Astrocyte (in vitro differentiated cells and primary cell): ENCODE measurements around the gene F8A2. TPM values are rescaled to one million over a fixed set of nuclear protein-coding genes. Genes with fewer than 3 reads are reported as not detected.
"Not testable (repeated sequence)": the region's sequence is repeated elsewhere in the genome, so short reads cannot be mapped to it uniquely, and the experiment has no call there.

Experiments
- DNase-seq: peaks from one replicate; pipeline ENCODE4 v3.0.0-alpha.2; 2010; ENCODE audit warnings: low read depth
- FAIRE-seq: peaks from 2 replicates; lab custom pipeline; 2011; peaks lifted over from hg19 to GRCh38; lab: Jason Lieb, UNC
- H2AFZ ChIP-seq: 2 replicates; pipeline ENCODE4 v1.6.0; 2012; ENCODE audit warnings: low read depth, low read length, inconsistent platforms
- H3K27ac ChIP-seq: 2 replicates; pipeline ENCODE4 v1.5.1; 2011; ENCODE audit warnings: low read depth, low read length, inconsistent platforms
- H3K27me3 ChIP-seq: 2 replicates; pipeline ENCODE4 v1.6.0; 2011; ENCODE audit warnings: low read length, inconsistent platforms; ENCODE audit not compliant: insufficient read depth
- H3K36me3 ChIP-seq: 2 replicates; pipeline ENCODE4 v1.5.1; 2011; ENCODE audit warnings: low read length, inconsistent platforms; ENCODE audit not compliant: insufficient read depth
- H3K4me1 ChIP-seq: 2 replicates; pipeline ENCODE4 v1.5.1; 2011; ENCODE audit warnings: low read length, inconsistent platforms; ENCODE audit not compliant: insufficient read depth
- H3K4me2 ChIP-seq: 2 replicates; pipeline ENCODE4 v1.6.0; 2012; ENCODE audit warnings: low read length, inconsistent platforms
- H3K4me3 ChIP-seq: 2 replicates; pipeline ENCODE4 v1.5.1; 2011; ENCODE audit warnings: low read depth, mild to moderate bottlenecking, low read length, inconsistent platforms; ENCODE audit not compliant: insufficient read depth
- H3K79me2 ChIP-seq: 2 replicates; pipeline ENCODE4 v1.6.0; 2012; ENCODE audit warnings: mild to moderate bottlenecking, low read length, inconsistent platforms; ENCODE audit not compliant: insufficient read depth
- H3K9ac ChIP-seq: 2 replicates; pipeline ENCODE4 v1.6.0; 2012; ENCODE audit warnings: mild to moderate bottlenecking, low read length, inconsistent platforms
- H3K9me3 ChIP-seq: 2 replicates; pipeline ENCODE4 v1.5.1; 2012; ENCODE audit warnings: low read depth, mild to moderate bottlenecking, low read length, inconsistent platforms; ENCODE audit not compliant: insufficient read depth
- H4K20me1 ChIP-seq: 2 replicates; pipeline ENCODE4 v1.6.0; 2012; ENCODE audit warnings: low read length, inconsistent platforms; ENCODE audit not compliant: insufficient read depth
- H3K27ac Mint-ChIP-seq: one replicate; pipeline ENCODE4 v1.8.0; 2021; ENCODE audit warnings: mild to moderate bottlenecking, mixed read lengths; ENCODE audit not compliant: unreplicated experiment
- H3K27me3 Mint-ChIP-seq: one replicate; pipeline ENCODE4 v1.8.0; 2021; ENCODE audit warnings: low read depth, mixed read lengths; ENCODE audit not compliant: unreplicated experiment
- H3K36me3 Mint-ChIP-seq: one replicate; pipeline ENCODE4 v1.8.0; 2021; ENCODE audit warnings: low read depth, mixed read lengths; ENCODE audit not compliant: unreplicated experiment
- H3K4me1 Mint-ChIP-seq: one replicate; pipeline ENCODE4 v1.8.0; 2021; ENCODE audit warnings: low read depth, mixed read lengths; ENCODE audit not compliant: unreplicated experiment
- H3K4me3 Mint-ChIP-seq: one replicate; pipeline ENCODE4 v1.8.0; 2021; ENCODE audit warnings: mild to moderate bottlenecking, moderate library complexity, mixed read lengths; ENCODE audit not compliant: unreplicated experiment
- H3K9me3 Mint-ChIP-seq: one replicate; pipeline ENCODE4 v1.8.0; 2021; ENCODE audit warnings: mild to moderate bottlenecking, mixed read lengths; ENCODE audit not compliant: unreplicated experiment
- EZH2 ChIP-seq: IDR thresholded peaks from 2 replicates; pipeline ENCODE4 v1.6.1; 2012; ENCODE audit warnings: mild to moderate bottlenecking, low read length, inconsistent platforms; ENCODE audit not compliant: insufficient read depth
- total RNA-seq: library from RNA; stranded (reverse); gene quantifications from 2 replicates; pipeline ENCODE4 v1.2.1, GENCODE V29; 2021
- TF ChIP-seq, protein P1 (sequence below): IDR thresholded peaks from 2 replicates; pipeline ENCODE4 v1.5.1; 2011; ENCODE audit warnings: low read depth, mild to moderate bottlenecking, inconsistent platforms, low read length, moderate library complexity; ENCODE audit not compliant: insufficient read depth

The F8A2 gene
- total RNA-seq, 1 donor from 2014 or later = not detected

DNA sequence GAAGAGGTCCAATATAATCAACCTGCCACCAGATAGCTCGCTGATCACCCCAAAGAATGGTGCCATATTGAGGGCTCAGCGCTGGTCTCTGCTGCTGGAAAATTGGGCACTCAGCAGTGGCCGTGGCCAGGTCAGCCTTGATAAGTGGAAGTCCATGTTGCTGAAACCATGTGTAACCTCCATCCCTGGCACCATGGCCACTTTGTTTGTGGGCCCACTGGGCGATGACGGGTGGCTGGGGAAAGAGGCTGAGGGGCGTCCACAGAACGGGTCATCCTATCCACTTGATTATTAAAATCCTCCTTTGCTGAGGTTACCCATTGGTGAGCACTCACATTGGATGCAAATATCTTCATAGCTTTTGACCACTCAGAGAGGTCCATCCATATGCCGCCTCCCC is 7.7 kb downstream of the F8A2 start:
- TF ChIP-seq, protein P1, sequence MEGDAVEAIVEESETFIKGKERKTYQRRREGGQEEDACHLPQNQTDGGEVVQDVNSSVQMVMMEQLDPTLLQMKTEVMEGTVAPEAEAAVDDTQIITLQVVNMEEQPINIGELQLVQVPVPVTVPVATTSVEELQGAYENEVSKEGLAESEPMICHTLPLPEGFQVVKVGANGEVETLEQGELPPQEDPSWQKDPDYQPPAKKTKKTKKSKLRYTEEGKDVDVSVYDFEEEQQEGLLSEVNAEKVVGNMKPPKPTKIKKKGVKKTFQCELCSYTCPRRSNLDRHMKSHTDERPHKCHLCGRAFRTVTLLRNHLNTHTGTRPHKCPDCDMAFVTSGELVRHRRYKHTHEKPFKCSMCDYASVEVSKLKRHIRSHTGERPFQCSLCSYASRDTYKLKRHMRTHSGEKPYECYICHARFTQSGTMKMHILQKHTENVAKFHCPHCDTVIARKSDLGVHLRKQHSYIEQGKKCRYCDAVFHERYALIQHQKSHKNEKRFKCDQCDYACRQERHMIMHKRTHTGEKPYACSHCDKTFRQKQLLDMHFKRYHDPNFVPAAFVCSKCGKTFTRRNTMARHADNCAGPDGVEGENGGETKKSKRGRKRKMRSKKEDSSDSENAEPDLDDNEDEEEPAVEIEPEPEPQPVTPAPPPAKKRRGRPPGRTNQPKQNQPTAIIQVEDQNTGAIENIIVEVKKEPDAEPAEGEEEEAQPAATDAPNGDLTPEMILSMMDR = no peak
- no peak for TF ChIP-seq EZH2
- Histone ChIP-seq H3K27me3 (no peaks in the 10 kb centered on the region), H3K4me3 (no peak overlapping the region), H4K20me1 (no peaks in the 10 kb centered on the region), H3K4me1 (no peaks in the 10 kb centered on the region), H3K27ac (no peak overlapping the region), H3K36me3 (no peaks in the 10 kb centered on the region), H3K4me2 (no peak overlapping the region), H2AFZ (no peak overlapping the region), H3K9me3 (no peaks in the 10 kb centered on the region), H3K79me2 (no peaks in the 10 kb centered on the region), H3K9ac (no peak overlapping the region)
- FAIRE-seq (no peak), DNase-seq (no peak)
- Mint-ChIP-seq H3K4me1 (no peaks in the 10 kb centered on the region), H3K27me3 (no peaks in the 10 kb centered on the region), H3K36me3 (peaks cover 3% of the 10 kb centered on the region), H3K4me3 (no peak overlapping the region), H3K27ac (no peak overlapping the region), H3K9me3 (no peaks in the 10 kb centered on the region)

DNA sequence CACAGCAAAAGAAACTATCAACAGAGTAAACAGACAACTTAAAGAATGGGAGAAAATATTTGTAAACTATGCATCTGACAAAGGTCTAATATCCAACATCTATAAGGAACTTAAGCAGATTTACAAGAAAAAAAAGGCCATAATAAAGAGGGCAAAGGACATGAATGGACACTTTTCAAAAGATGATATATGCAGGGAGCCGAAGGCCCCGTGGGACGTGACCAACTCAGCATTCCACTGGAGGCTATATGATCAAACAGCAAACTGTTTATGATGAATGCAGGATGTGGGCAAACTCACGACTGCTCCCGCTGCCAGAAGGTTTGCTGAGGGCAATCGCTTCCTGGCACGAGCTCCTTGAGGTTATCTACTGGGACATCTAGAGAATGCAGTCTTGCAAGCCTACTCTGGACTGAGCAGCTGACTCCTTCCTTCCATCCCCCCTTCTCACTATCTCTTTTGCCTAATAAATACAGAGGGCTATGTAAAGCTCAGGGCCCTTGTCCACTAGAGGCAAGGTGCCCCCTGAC is 12.9 kb downstream of the F8A2 start:
- not testable (repeated sequence) for H3K27me3 ChIP-seq, H3K4me1 Mint-ChIP-seq, H3K27ac ChIP-seq, H3K9me3 ChIP-seq, H3K4me1 ChIP-seq, H3K9me3 Mint-ChIP-seq, H4K20me1 ChIP-seq, H3K4me2 ChIP-seq, FAIRE-seq, H2AFZ ChIP-seq, DNase-seq, H3K9ac ChIP-seq, H3K4me3 Mint-ChIP-seq, H3K36me3 Mint-ChIP-seq, H3K79me2 ChIP-seq, H3K4me3 ChIP-seq, H3K27me3 Mint-ChIP-seq, H3K36me3 ChIP-seq, H3K27ac Mint-ChIP-seq

DNA sequence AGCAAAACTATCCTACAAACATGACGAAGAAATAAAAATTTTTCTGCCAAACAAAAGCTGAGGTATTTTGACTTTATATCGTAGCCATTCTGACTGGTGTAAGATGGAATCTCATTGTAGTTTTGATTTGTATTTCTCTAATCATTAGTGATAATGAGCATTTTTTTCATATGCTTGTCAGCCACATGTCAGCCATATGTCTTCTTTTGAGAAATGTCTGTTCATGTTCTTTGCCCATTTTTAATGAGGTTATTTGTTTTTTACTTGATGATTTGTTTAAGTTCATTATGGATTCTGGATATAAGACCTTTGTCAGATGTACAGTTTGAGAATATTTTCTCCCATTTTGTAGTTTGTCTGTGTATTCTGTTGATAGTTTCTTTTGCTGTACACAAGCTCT is 24.5 kb downstream of the F8A2 start:
- Mint-ChIP-seq H3K27ac (no peak overlapping the region), H3K4me3 (no peak overlapping the region), H3K9me3 (peaks cover 8% of the 10 kb centered on the region), H3K4me1 (no peaks in the 10 kb centered on the region), H3K36me3 (no peaks in the 10 kb centered on the region), H3K27me3 (no peaks in the 10 kb centered on the region)
- Histone ChIP-seq H4K20me1 (no peaks in the 10 kb centered on the region), H3K4me2 (no peak overlapping the region), H2AFZ (no peak overlapping the region), H3K79me2 (no peaks in the 10 kb centered on the region), H3K36me3 (no peaks in the 10 kb centered on the region), H3K27me3 (no peaks in the 10 kb centered on the region), H3K9ac (no peak overlapping the region), H3K4me3 (no peak overlapping the region), H3K9me3 (no peaks in the 10 kb centered on the region), H3K27ac (no peak overlapping the region), H3K4me1 (no peaks in the 10 kb centered on the region)
- DNase-seq (no peak), FAIRE-seq (no peak)
- TF ChIP-seq EZH2 = no peak
- TF ChIP-seq, protein P1 = no peak
